Stimulated activated CD4-positive, alpha-beta T cell treated with anti-CD3 and anti-CD28 coated beads, Interleukin-15, amount 100 ng/mL, for 48 hours (primary cell): ENCODE measurements around the gene LBR.

Experiments used
- DNase-seq, 2 donors: peaks; one replicate each; pipeline ENCODE4 v3.0.0-alpha.2; 2020; ENCODE audit warnings: low read depth in 2 of 2

LBR gene

DNA sequence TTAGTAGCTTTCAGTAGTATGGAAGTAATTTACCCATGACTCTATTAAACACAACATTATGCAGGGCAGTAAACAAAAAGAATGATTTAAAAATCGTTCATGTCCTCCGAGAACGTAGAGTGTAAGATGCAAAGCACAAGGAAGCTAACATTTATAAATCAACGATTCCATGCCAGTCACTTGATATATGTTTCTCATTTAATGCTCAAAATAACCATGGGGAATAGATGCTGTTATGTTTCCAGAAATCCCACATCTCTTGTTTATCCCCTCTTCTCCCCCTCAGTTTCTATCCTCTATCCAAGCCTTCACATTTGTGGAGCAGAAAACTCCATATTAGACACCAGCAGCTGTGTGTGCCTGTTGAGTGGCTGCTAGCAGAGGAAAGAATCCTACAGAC is 52.8 kb downstream of the LBR start:
- DNase-seq, result no peak

DNA sequence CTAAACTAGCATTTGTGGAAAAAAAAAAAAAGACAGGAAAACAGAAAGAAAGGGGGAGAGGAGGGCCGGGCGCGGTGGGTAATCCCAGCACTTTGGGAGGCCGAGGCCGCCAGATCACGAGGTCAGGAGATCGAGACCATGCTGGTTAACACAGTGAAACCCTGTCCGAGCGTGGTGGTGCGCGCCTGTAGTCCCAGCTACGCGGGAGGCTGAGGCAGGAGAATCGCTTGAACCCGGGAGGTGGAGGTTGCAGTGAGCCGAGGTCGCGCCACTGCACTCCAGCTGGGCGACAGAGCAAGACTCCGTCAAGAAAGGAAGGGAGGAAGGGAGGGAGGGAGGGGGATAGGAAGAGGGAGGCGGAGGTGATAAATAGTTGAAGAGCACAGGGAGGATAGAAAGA is 54.7 kb downstream of the LBR start:
- no peak for DNase-seq

DNA sequence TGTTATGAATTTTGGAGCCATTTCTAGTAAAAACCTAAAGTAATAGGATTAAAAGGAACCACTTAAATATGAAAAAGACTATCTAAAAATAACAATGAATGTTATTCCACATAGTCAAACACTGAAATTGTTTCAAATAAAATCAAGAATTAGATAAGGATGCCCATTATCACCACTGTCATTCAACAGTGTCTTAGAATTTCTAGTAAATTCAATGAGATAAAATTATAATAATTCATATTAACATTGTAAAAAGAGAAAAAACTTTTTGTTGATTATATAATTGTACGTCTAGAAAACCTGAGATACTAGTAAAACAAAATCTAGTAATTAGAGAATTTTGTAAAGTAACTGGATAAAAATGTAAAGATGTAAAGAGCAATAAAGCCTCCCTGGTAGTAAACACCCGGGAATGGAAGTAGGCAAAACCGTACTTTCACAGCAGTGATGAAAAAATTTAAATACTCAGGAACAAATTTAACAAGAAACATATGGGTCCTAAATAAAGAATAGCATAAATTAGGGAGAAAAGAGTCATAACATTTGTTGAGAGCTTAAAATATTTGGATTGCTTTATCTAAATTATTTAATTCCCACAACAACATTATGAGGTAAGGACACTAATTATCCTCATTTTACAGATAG is 56.4 kb downstream of the LBR start:
- no peak for DNase-seq

DNA sequence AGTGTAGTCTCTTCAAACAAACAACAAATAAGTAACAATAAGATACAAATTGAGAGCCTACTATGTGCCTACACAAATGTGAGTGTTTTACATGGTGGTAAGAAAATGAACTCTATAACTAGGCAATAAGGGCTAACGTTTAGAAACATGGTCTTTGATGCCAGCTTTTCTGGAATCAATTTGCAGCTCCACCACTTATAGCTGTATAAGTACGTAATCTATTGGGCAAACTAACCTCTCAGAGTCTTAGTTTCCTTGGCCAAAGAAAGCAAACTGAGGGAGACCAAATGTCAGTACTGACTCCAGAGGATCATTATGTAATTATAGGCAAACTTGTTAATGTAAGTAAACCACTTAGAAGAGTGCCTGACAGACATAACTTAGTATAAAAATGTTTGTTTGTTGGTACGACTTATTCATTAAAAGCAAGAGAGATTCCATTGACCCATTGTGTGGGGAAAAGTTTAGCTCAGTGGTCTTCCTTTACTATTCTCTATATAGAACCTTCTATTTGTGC is 59.7 kb downstream of the LBR start:
- no peak for DNase-seq

DNA sequence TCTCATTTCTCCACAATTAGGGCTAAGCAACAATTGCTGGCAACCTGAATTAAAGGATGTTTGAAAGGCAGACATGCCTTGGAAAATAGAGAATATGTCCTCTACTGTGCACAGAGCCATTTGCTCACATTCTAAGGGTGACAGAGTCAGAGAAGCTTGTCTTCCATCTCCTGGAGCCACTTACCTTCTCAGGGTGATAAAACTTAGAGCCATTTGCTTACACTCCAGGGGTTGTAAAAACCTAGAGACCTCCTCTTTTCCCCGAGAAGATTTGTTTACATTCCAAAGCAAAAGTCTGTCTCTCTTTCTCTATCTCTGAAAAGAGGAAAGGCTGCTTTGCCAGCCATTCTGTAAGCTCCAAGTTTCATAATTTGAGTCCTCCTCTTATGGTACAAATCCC is 61.3 kb downstream of the LBR start:
- DNase-seq, result no peak

- no peak for DNase-seq
Observed at GRCh38 chr1:225366018-225366417, 61.8 kb downstream of the LBR start.

DNA sequence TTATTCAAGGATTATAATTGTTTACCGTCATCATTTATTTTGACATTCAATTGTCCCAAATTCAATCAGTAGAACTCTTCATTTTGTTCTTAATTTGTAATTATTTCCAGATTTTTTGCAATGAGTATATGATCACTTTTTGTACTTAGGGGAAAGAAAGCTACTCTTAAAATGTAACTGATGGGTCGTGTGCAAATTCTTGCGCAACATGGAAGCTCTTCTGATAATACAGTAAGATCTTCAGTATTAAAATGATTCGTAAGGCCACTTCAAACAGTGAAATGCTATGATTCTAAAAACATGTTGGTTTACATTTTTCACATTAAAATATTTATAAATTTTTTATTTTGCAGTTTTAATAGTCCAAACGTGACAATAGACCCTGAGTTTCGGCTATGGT is 63.4 kb downstream of the LBR start:
- DNase-seq, result no peak

GRCh38 chr1:225362805-225363204 is 65.0 kb downstream of the LBR start:
- no peak for DNase-seq

DNA sequence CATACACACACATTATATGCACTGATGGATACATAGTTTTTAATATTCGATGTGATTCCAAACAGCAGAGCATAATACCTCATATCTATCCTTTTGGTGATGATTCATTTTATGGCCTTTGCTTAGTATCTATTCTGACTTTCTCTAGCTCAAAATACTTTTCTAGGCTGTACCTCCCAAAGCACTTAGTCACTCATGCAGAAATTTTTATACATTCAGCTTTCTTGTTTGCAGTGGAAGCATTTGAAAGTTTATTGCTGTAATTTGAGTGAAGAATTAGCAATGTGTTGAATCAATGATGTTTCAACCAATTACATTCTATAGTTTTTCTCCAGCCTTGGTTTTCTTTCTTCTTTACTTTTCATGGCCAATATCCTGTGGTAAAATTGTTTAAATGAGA is 66.7 kb downstream of the LBR start:
- DNase-seq, result no peak

- DNase-seq, result no peak
Observed at GRCh38 chr1:225360119-225360518, 67.7 kb downstream of the LBR start.

DNA sequence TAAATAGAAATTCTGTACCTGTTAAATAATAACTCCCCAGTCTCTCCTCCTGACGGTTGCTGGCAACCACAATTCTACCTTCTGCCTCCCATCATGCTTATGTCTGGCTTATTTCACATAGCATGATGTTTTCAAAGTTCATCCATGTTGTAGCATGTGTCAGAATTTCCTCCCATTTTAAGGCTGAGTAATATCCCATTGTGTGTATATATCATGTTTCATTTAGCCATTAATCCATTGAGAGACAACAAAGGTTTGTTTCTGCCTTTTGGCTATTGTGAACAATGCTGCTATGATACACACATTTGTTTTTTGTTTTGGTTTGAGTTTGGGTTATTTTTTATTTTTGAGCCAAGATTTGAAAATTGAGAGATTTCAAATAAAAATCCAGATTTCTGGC is 72.0 kb downstream of the LBR start:
- DNase-seq, result no peak

- no peak for DNase-seq
Observed at GRCh38 chr1:225354906-225355305, 72.9 kb downstream of the LBR start.
